Breast epithelium (tissue), 4 donors: ENCODE results near the gene P2RY12. TPM values are rescaled to one million over a fixed set of nuclear protein-coding genes. Genes with fewer than 3 reads are reported as not detected.

Experiments used
- DNase-seq, 2 donors: peaks; one replicate each; pipeline ENCODE4 v3.0.0-alpha.2; 2019; ENCODE audit warnings: low spot score in 2 of 2
- H3K27ac ChIP-seq, 2 donors: fragments of 200-600 bp; sonication (generic) in 1 of 2; one replicate each; pipeline ENCODE4 v1.5.1; 2016 to 2019; ENCODE audit warnings: mild to moderate bottlenecking in 1 of 2
- H3K27me3 ChIP-seq, 2 donors: fragments of 200-600 bp; sonication (generic) in 1 of 2; one replicate each; pipeline versions ENCODE4 v1.5.1 to v1.6.0; 2017 to 2019; ENCODE audit warnings: control low read depth in 1 of 2, mild to moderate bottlenecking in 1 of 2
- H3K36me3 ChIP-seq: fragments of 200-600 bp; one replicate; pipeline ENCODE4 v1.5.1; 2019
- H3K4me1 ChIP-seq, 2 donors: fragments of 200-600 bp; sonication (generic); one replicate each; pipeline ENCODE4 v1.5.1; 2016 to 2019; ENCODE audit warnings: control low read depth in 1 of 2
- H3K4me3 ChIP-seq, 3 donors: fragments of 200-600 bp; sonication (generic); 1 replicate in 2 of 3; 2 replicates in 1 of 3; pipeline ENCODE4 v1.5.1; 2016 to 2019; ENCODE audit warnings: mild to moderate bottlenecking in 3 of 3, moderate library complexity in 2 of 3
- H3K9me3 ChIP-seq, 2 donors: fragments of 200-600 bp; sonication (generic) in 1 of 2; one replicate each; pipeline ENCODE4 v1.5.1; 2016 to 2019; ENCODE audit warnings: control low read depth in 1 of 2
- POLR2A ChIP-seq: fragments of 450-650 bp; IDR thresholded peaks from one replicate; pipeline ENCODE4 v1.6.1; 2016; ENCODE audit warnings: antibody characterized with exemption, mild to moderate bottlenecking, moderate library complexity
- POLR2AphosphoS5 ChIP-seq, 3 donors: sonication (generic); formaldehyde crosslinking; IDR thresholded peaks; one replicate each; pipeline ENCODE4 v1.6.1; 2017; ENCODE audit warnings: antibody characterized with exemption in 3 of 3
- intact Hi-C: fragments of 100-400 bp; cut with DNase I; formaldehyde crosslinking; loops from one replicate; pipeline ENCODE4 v1.15.1; 2023; ENCODE audit warnings: low total_unique reads
- total RNA-seq, 3 donors: library from RNA; depleted of rRNA; stranded (reverse); fragments of >200 nt; gene quantifications; one replicate each; pipeline ENCODE4 v1.1.0, GENCODE V29; 2016
- TF ChIP-seq, protein P1 (sequence below), 3 donors: fragments of 450-650 bp; IDR thresholded peaks; one replicate each; pipeline ENCODE4 v1.5.1; 2016 to 2017; ENCODE audit warnings: antibody characterized with exemption in 3 of 3, mild to moderate bottlenecking in 3 of 3, moderate library complexity in 3 of 3

Gene P2RY12
- total RNA-seq, 3 donors from 2014 or later = 3.6 to 9.0 (median 3.7) TPM

DNA sequence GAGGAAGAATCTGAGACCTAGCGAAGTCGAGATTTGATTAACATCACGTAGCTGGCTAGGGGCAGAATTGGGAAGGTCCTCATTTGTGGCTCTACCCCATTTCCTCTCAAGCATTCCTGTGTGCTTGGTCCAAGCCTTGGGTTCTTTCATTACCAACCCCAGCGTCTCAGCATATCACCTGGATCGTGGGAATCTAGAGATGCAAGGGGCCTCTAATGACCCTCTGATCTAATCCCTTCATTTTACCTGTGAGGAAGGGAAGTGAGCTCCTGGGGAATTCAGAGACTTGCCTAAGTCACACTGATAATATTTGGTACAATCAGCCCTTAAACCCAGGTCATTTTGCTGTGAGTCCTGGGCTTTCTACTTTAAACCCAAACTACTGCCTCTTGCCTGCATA lies 70.0 kb downstream of the P2RY12 start:
- no peak for DNase-seq
- no peaks in the 10 kb centered on the region for H3K9me3 ChIP-seq
- H3K36me3 ChIP-seq = no peaks in the 10 kb centered on the region
- no peaks in the 10 kb centered on the region for H3K27me3 ChIP-seq
- H3K27ac ChIP-seq = no peak overlapping the region
- TF ChIP-seq, protein P1, sequence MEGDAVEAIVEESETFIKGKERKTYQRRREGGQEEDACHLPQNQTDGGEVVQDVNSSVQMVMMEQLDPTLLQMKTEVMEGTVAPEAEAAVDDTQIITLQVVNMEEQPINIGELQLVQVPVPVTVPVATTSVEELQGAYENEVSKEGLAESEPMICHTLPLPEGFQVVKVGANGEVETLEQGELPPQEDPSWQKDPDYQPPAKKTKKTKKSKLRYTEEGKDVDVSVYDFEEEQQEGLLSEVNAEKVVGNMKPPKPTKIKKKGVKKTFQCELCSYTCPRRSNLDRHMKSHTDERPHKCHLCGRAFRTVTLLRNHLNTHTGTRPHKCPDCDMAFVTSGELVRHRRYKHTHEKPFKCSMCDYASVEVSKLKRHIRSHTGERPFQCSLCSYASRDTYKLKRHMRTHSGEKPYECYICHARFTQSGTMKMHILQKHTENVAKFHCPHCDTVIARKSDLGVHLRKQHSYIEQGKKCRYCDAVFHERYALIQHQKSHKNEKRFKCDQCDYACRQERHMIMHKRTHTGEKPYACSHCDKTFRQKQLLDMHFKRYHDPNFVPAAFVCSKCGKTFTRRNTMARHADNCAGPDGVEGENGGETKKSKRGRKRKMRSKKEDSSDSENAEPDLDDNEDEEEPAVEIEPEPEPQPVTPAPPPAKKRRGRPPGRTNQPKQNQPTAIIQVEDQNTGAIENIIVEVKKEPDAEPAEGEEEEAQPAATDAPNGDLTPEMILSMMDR (IDR thresholded peaks at IDR 0.05) = no peak
- TF ChIP-seq POLR2AphosphoS5 (IDR thresholded peaks at IDR 0.05) (no peak), POLR2A (no peak)
- intact Hi-C loops = no loop called here
- no peaks in the 10 kb centered on the region for H3K4me1 ChIP-seq
- H3K4me3 ChIP-seq = no peak overlapping the region

DNA sequence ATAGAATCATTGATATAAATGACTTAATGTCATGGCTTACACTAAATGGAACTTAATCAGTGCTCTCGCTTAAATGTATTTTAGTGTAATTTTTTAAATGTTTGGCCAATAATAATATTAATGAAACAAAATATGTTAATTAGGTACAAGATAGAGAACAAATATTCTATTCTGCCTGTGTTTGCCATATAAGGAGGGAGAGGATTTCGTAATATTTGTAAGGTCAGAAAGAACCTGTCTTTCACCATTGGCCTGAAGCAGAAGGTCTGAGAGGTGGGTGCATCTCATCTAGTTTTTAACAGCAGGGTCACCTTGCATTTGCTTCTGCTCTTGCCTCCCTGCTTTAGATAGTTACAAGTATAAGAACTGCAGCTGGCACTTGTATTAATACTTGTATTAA lies 70.4 kb downstream of the P2RY12 start:
- no peak overlapping the region for H3K4me3 ChIP-seq
- intact Hi-C loops = no loop called here
- no peaks in the 10 kb centered on the region for H3K9me3 ChIP-seq
- no peaks in the 10 kb centered on the region for H3K4me1 ChIP-seq
- no peak for DNase-seq
- TF ChIP-seq, protein P1 (IDR thresholded peaks at IDR 0.05) = no peak
- no peak for TF ChIP-seq POLR2A
- no peak for TF ChIP-seq POLR2AphosphoS5 (IDR thresholded peaks at IDR 0.05)
- no peaks in the 10 kb centered on the region for H3K36me3 ChIP-seq
- no peak overlapping the region for H3K27ac ChIP-seq
- no peaks in the 10 kb centered on the region for H3K27me3 ChIP-seq

DNA sequence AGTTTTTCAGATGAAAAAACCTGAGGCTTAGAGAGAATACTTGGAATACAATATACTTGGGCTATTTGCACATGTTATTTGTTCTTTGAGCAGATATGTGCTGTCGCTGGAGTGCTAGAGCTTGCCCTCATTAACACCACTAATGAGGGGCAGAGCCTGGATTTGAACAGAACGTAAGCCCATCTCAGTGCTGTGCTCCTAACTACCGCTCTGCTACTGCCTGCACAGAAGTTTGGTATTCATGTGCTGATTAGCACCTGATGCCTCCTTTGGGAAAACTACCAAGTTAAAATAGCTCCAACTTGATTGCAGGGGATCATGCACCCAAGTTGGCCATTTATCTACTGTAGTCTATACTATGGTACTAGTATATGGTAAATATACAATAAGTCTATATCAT lies 71.6 kb downstream of the P2RY12 start:
- no peak for DNase-seq
- TF ChIP-seq, protein P1 (IDR thresholded peaks at IDR 0.05) = no peak
- no peak for TF ChIP-seq POLR2AphosphoS5 (IDR thresholded peaks at IDR 0.05)
- TF ChIP-seq POLR2A = no peak
- Histone ChIP-seq H3K4me3 (no peak overlapping the region), H3K36me3 (no peaks in the 10 kb centered on the region), H3K27me3 (no peaks in the 10 kb centered on the region), H3K9me3 (no peaks in the 10 kb centered on the region), H3K4me1 (no peaks in the 10 kb centered on the region), H3K27ac (no peak overlapping the region)
- intact Hi-C loops = no loop called here

DNA sequence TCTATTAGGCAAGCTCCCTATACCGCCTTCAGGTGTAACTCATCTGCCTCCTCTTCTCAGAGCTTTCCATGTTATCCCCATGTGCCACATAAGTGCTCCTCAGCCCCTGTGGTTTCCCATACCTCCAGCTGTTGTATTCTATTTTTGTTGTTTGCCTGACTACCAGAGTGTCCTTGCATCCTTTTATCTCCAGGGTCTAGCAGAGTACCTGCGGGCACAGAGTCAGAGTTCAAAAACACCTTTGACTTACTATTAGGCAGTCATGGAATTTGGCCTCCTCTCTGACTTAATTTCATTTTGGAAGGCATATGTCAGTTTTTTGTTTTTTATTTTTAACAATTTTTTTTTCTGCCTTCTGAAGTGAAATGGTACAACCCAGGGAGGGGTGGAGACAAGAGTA lies 75.0 kb downstream of the P2RY12 start:
- no peak for DNase-seq
- intact Hi-C loops = no loop called here
- H3K36me3 ChIP-seq = no peaks in the 10 kb centered on the region

DNA sequence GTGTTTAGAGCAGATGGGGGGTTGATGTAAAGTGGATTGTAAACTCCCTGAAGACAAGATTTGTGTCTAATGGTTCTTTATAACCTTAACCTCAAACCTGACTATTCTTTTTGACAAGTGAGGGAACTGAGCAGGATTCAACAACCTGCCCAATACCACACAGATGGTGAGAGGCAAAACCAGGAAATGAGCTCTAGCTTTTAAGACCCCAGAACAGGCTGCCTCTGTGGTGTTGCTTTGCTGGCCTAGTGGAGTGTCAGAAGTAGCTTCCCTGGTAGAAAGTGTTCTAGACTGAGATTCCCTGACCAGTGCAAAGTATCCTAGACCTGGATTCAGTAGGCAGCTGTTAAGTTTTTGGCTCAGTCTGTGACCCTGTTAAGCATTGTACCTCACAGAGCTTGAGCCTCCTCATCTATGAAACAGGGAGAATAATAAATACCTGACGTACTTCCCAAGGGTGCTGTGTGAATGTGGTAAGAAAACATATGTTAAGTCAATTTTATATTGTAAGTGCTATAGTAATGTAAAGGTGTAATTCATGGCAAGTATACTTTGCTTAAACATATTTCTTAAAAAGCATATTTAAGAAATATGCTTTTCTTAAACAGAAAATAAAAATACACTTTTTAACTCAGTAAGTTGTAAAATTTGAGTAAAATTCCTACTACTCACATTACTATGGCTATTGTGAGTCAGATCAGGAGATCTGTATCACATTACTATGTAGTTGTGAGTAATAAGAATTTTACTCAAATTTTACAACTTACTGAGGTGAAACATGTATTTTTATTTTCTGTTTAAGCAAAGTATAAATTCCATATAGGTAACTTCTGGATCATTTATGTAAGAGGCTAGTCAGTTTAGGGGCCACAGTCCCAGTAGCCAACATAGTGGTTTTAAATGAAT lies 76.7 kb downstream of the P2RY12 start:
- Histone ChIP-seq H3K4me1 (peaks cover 0 to 8% of the 10 kb centered on the region in 2 donors), H3K9me3 (no peaks in the 10 kb centered on the region), H3K27me3 (no peaks in the 10 kb centered on the region), H3K27ac (no peak overlapping the region), H3K4me3 (no peak overlapping the region), H3K36me3 (no peaks in the 10 kb centered on the region)
- intact Hi-C loops = no loop called here
- DNase-seq = no peak
- TF ChIP-seq POLR2AphosphoS5 (IDR thresholded peaks at IDR 0.05) = no peak
- TF ChIP-seq, protein P1 (IDR thresholded peaks at IDR 0.05) = no peak
- no peak for TF ChIP-seq POLR2A

More for the DNA sequence above, 75.0 kb downstream of the P2RY12 start:
- no peak for TF ChIP-seq POLR2AphosphoS5 (IDR thresholded peaks at IDR 0.05)
- no peak for TF ChIP-seq POLR2A
- TF ChIP-seq, protein P1 (IDR thresholded peaks at IDR 0.05) = no peak
- Histone ChIP-seq H3K27me3 (no peaks in the 10 kb centered on the region), H3K9me3 (no peaks in the 10 kb centered on the region), H3K4me1 (peaks cover 0 to 8% of the 10 kb centered on the region in 2 donors), H3K27ac (no peak overlapping the region), H3K4me3 (no peak overlapping the region)
